MM.1S (cell line): ENCODE data around the gene TMOD4.

ENCODE experiments used
- DNase-seq: peaks from one replicate; pipeline ENCODE4 v3.0.0-alpha.2; 2015
- H2AFZ ChIP-seq: fragments of 300-600 bp; sonication (generic); 2 replicates; pipeline ENCODE4 v1.6.0; 2016; ENCODE audit warnings: antibody characterized with exemption, low read length
- H3F3A ChIP-seq: fragments of 300-600 bp; sonication (generic); 2 replicates; pipeline ENCODE4 v1.6.1; 2016; ENCODE audit warnings: mild to moderate bottlenecking, antibody characterized with exemption, low read length, moderate library complexity, mixed read lengths; ENCODE audit not compliant: insufficient read depth
- H3K27ac ChIP-seq: fragments of 300-600 bp; sonication (generic); 2 replicates; pipeline ENCODE4 v1.5.1; 2016; ENCODE audit warnings: mild to moderate bottlenecking, low read length
- H3K27me3 ChIP-seq: fragments of 300-600 bp; sonication (generic); replicated peaks from 2 replicates; pipeline ENCODE4 v1.6.0; 2016; ENCODE audit warnings: low read length; ENCODE audit not compliant: insufficient read depth
- H3K36me3 ChIP-seq: fragments of 300-600 bp; sonication (generic); replicated peaks from 2 replicates; pipeline ENCODE4 v1.6.1; 2016; ENCODE audit warnings: mild to moderate bottlenecking, low read length, mixed read lengths; ENCODE audit not compliant: insufficient read depth
- H3K4me1 ChIP-seq: fragments of 300-600 bp; sonication (generic); 2 replicates; pipeline ENCODE4 v1.6.1; 2016; ENCODE audit warnings: low read length, mixed read lengths
- H3K4me2 ChIP-seq: fragments of 300-600 bp; sonication (generic); 2 replicates; pipeline ENCODE4 v1.6.0; 2016; ENCODE audit warnings: low read depth, low read length
- H3K4me3 ChIP-seq: fragments of 300-600 bp; sonication (generic); 2 replicates; pipeline ENCODE4 v1.5.1; 2016; ENCODE audit warnings: low read length, mixed read lengths
- H3K79me2 ChIP-seq: fragments of 300-600 bp; sonication (generic); 2 replicates; pipeline ENCODE4 v1.6.1; 2016; ENCODE audit warnings: mixed run types, low read length, mixed read lengths
- H3K9ac ChIP-seq: fragments of 300-600 bp; sonication (generic); 2 replicates; pipeline ENCODE4 v1.6.1; 2016; ENCODE audit warnings: low read length, mixed read lengths
- H3K9me2 ChIP-seq: fragments of 300-600 bp; sonication (generic); replicated peaks from 2 replicates; pipeline ENCODE4 v1.6.1; 2016; ENCODE audit warnings: mild to moderate bottlenecking, low read length, mixed read lengths; ENCODE audit not compliant: insufficient read depth
- H3K9me3 ChIP-seq: fragments of 300-600 bp; sonication (generic); replicated peaks from 2 replicates; pipeline ENCODE4 v1.6.1; 2016; ENCODE audit warnings: mild to moderate bottlenecking, low read length, mixed read lengths; ENCODE audit not compliant: insufficient read depth
- H4K20me1 ChIP-seq: fragments of 300-600 bp; sonication (generic); 2 replicates; pipeline ENCODE4 v1.6.1; 2016; ENCODE audit warnings: mild to moderate bottlenecking, low read length, moderate library complexity, mixed read lengths; ENCODE audit not compliant: insufficient read depth
- CTCF ChIP-seq: fragments of 300-600 bp; sonication (generic); IDR thresholded peaks from 2 replicates; pipeline ENCODE4 v1.5.1; 2016; ENCODE audit warnings: antibody characterized with exemption, low read length, mixed read lengths
- EZH2 ChIP-seq: fragments of 300-600 bp; sonication (generic); optimal IDR thresholded peaks from 2 replicates; pipeline ENCODE3; 2017; ENCODE audit warnings: low read depth, mild to moderate bottlenecking, antibody characterized with exemption, low read length, mixed read lengths
- EZH2phosphoT487 ChIP-seq: fragments of 300-600 bp; sonication (generic); IDR thresholded peaks from 2 replicates; pipeline ENCODE4 v1.6.1; 2018; ENCODE audit warnings: antibody characterized with exemption, low read length

The TMOD4 gene

GRCh38 chr1:151171190-151171589 is 4.6 kb downstream of the TMOD4 start:
- Histone ChIP-seq H3K9me2 (no peaks in the 10 kb centered on the region), H2AFZ (no peak overlapping the region), H3K36me3 (no peaks in the 10 kb centered on the region), H3K27me3 (no peaks in the 10 kb centered on the region), H3K4me3 (no peak overlapping the region), H3K9ac (no peak overlapping the region), H3K4me1 (peaks cover 7% of the 10 kb centered on the region), H3K9me3 (no peaks in the 10 kb centered on the region), H4K20me1 (no peaks in the 10 kb centered on the region), H3K4me2 (no peak overlapping the region), H3F3A (peaks cover 2% of the 10 kb centered on the region), H3K79me2 (peaks cover 13% of the 10 kb centered on the region), H3K27ac (no peak overlapping the region)
- DNase-seq = no peak
- TF ChIP-seq EZH2 = no peak
- TF ChIP-seq EZH2phosphoT487 = no peak
- no peak for TF ChIP-seq CTCF

GRCh38 chr1:151167116-151167515 is 8.7 kb downstream of the TMOD4 start:
- H3K27me3 ChIP-seq = no peaks in the 10 kb centered on the region
- peaks cover 7% of the 10 kb centered on the region for H3K4me1 ChIP-seq
- no peaks in the 10 kb centered on the region for H3K9me3 ChIP-seq
- H3K4me3 ChIP-seq = peak overlapping the region; percentile 86
- H4K20me1 ChIP-seq = no peaks in the 10 kb centered on the region
- H3K4me2 ChIP-seq = peak overlapping the region; percentile 86
- H3K36me3 ChIP-seq = no peaks in the 10 kb centered on the region
- peaks cover 4% of the 10 kb centered on the region for H3F3A ChIP-seq
- peak overlapping the region; percentile 77; the same call in 1 of the 2 replicates for H3K9ac ChIP-seq
- H3K9me2 ChIP-seq = no peaks in the 10 kb centered on the region
- H3K27ac ChIP-seq = no peak overlapping the region
- peaks cover 30% of the 10 kb centered on the region for H3K79me2 ChIP-seq
- 0 out of 2 replicates have a peak overlapping the region, but pooled peaks have one; percentile 80 for H2AFZ ChIP-seq
- TF ChIP-seq EZH2 = no peak
- no peak for TF ChIP-seq CTCF
- no peak for TF ChIP-seq EZH2phosphoT487
- no peak for DNase-seq

- no peaks in the 10 kb centered on the region for H4K20me1 ChIP-seq
- no peaks in the 10 kb centered on the region for H3K9me2 ChIP-seq
- peaks cover 30% of the 10 kb centered on the region for H3K79me2 ChIP-seq
- TF ChIP-seq EZH2 = no peak
- TF ChIP-seq CTCF = no peak
- TF ChIP-seq EZH2phosphoT487 = no peak
- H3K27me3 ChIP-seq = no peaks in the 10 kb centered on the region
- peaks cover 4% of the 10 kb centered on the region for H3F3A ChIP-seq
- H3K9ac ChIP-seq = peak overlapping the region; percentile 77
- peak overlapping the region; percentile 86 for H3K4me2 ChIP-seq
- peaks cover 7% of the 10 kb centered on the region for H3K4me1 ChIP-seq
- H3K4me3 ChIP-seq = peak overlapping the region; percentile 86
- no peaks in the 10 kb centered on the region for H3K9me3 ChIP-seq
- peak overlapping the region; percentile 51; the same call in 1 of the 2 replicates for H3K27ac ChIP-seq
- DNase-seq = peak; percentile 50
- peak overlapping the region; percentile 80 for H2AFZ ChIP-seq
- no peaks in the 10 kb centered on the region for H3K36me3 ChIP-seq
These were observed 9.2 kb downstream of the TMOD4 start for GRCh38 chr1:151166505-151166956.
